Activated CD4-positive, alpha-beta T cell treated with anti-CD3 and anti-CD28 coated beads, Interleukin-2, amount 50 U/mL, for 24 hours (primary cell): ENCODE results near the gene ZNF136.
A peak's percentile ranks its signal among the peaks of the same experiment; 100 is the strongest.

ENCODE experiments used
- DNase-seq, 2 donors: peaks; one replicate each; pipeline ENCODE4 v3.0.0-alpha.2; 2020; ENCODE audit warnings: low read depth in 1 of 2, low spot score in 1 of 2

The ZNF136 gene

DNA sequence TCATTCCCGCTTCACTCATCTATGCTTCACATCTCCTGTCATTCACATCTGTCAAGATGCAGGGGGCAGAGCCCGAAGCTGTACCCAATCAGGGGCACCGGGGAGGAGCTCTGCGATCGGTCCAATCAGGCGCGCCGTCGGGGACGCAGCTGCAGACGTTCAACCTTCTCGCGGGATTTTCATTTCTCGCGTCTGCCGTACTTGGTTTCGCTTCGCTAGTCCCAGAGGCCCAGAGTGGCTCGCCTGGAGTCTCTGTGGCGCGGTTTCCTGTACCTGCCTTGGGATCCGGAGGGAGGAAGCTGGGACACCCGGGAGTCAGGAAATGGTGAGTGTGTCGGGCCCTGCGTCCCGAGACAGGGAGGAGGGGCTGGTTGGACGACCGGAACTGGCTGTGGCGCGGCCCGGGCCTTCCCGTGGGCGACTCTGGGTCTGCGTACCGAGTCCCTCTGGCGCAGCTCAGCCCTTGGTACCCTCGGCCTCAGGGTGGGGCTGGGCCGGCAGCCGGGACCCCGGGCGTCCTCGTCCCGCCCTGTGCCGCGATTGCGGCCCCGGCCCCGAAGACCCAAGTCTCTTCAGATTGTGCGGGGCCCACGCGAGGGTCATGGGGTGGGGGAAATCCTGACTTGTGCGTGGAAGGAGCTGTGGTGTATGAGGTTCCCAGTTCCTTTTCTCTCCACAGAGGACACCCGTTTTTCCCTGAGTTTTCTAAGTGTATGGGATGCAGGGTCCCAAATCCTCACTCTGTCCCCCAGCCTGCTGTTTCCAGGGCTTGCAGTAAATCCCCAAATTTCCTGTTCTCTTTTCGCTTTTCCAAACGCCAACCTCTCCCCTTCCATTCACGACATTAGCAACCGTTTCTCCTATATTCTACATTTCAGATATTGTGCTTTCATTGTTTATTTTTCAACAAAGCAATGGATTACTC is at the start of gene ZNF136:
TSS of gene ZNF136 (plus strand) at position 215 of the 925 bp plus-strand sequence. CDS start at position 323, 108 bp downstream.
- peak; percentile 74 to 90 for DNase-seq

- DNase-seq = no peak
Observed at GRCh38 chr19:12113121-12113520, 49.8 kb upstream of the ZNF136 start.

DNA sequence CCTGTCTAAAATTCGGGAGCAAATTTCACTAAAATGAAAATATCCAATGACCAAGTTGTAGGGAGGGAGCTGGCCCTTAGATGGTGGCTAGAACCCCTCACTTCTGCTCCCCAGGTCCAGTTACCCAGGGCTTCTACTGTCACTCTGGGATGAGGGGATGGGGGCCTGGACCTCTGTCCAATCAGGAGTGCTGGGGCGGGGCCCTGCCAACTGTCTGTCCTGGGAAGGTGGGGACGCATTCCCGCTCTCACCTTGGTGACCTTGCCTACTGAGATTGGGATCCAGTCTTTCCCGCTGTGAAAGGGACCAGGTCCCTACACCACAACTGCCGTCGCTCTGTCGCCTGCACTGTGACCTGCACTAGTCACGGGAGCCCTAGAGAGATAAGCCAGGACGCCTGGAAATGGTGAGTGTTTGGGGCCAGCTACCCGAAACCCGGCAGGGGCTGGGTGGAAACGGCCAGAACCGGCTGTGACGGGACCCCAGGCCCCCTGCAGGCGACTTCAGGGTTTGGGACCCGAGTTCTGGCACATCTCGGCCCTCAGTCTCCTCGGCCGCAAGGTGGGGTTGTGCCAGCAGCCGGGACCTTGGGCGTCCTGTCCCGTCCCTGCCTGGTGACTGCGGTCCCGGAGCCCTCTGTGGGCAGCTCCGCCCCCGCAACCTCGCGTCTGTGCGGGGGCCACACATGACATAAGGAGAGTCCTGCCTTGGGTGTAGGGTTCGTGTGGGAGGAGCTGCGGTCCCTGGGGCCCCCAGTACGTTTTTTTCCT is 45.5 kb upstream of the ZNF136 start:
- no peak for DNase-seq

- no peak for DNase-seq
Observed at GRCh38 chr19:12126707-12127106, 36.2 kb upstream of the ZNF136 start.

DNA sequence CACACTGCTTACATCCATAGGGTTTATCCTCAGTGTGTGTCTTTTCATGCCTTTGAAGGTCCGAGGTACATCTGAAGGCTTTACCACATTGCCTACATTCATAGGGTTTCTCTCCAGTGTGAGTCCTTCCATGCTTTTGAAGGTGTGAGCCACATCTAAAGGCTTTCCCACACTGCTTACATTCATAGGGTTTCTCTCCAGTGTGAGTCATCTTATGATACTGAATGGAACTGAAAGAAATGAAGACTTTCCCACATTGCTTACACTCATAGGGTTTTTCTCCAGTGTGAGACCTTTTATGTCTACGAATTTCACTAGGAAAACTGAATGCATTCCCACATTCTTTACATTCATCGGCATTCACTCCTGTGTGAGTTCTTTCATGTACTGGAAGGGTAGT is 29.8 kb upstream of the ZNF136 start:
- DNase-seq = no peak

DNA sequence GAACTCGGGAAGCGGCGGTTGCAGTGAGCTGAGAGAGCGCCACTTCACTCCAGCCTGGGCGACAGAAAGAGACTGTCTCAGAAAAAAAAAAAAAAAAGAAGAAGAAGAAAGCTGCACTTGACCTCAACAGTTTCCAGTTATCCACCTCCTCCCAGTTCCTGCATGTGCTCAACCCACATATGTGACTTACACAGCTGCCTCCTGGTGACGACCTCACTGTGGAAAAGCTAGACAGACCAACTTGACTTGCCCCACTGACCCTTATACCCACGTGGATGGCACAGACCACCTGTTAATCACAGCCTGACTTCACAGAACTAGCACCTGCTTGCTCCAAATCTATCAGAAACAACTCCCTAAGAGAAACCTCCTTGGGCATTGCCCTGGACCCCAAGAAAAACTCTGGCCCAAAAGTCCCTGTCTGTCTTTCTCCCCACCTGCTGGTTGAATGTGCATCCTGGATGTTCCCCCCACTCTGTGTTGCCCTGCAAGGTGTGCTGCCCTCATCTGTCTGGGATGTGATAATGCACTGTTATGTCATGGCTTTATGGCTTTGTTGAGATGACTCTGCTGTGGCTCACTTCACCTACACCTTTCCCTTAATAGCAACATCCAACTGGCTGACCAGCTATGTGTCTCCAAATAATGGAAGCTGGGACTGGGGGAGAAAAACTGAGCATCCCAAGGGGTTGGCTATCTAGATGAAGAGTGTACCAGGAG is 25.5 kb upstream of the ZNF136 start:
- peak in 1 of 2 donors; percentile 21 for DNase-seq

DNA sequence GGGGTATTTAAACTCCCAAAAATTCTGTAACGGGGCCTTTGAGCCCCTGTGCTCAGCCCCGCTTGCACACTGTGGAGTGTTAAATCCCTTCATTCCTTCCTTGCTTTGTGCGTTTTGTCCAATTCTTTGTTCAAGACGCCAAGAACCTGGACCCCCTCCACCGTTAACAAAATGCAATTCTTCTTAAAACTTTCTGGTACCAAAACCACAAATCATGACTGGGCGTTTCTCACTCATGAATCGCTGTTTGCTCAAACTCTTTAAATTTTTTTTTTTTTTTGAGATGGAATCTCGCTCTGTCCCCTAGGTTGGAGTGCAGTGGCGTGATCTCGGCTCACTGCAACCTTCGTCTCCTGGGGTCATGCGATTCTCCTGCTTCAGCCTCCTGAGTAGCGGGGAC is 23.6 kb upstream of the ZNF136 start:
- no peak for DNase-seq

DNA sequence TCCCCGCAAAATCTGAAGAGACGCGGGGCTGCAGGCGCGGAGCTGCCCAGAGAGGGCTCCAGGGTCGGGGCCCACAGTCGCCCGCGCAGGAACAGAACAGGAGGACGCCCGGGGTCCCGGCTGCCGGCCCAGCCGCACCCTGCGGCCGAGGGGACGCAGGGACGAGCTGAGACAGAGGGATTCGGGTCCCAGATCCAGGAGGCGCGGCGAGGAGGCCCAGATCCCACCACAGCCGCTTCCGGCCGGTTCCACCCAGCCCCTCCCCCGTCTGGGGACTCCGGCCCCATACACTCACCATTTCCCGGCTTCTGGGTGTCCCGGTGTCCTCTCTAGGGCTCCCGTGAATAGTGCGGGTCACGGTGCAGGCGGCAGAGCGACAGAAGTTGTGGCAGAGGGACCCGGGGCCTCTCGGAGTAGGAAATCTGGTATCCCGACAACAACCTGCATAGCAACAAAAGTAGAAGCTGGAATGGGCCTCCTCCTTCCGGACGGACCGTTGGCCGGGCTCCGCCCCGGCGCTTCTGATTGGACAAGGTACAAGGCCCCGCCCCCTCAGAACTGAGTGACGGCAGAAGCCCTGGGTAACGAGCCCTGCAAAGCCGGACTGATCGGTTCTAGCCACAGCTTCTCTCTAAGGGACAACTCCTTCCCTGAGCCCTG is 22.9 kb upstream of the ZNF136 start, which contains the start of gene ZNF20:
TSS of gene ZNF20 (minus strand) at position 466 of the 660 bp plus-strand sequence. CDS start at position 298, 168 bp downstream.
- DNase-seq = peak; percentile 70 to 87

- peak; percentile 81 to 82 for DNase-seq
Observed at GRCh38 chr19:12140545-12141404, 22.1 kb upstream of the ZNF136 start.

GRCh38 chr19:12141405-12141736 is 21.5 kb upstream of the ZNF136 start:
- no peak for DNase-seq

GRCh38 chr19:12145348-12145747 is 17.5 kb upstream of the ZNF136 start:
- DNase-seq = no peak

- no peak for DNase-seq
Observed at GRCh38 chr19:12155324-12155860, 7.5 kb upstream of the ZNF136 start.

DNA sequence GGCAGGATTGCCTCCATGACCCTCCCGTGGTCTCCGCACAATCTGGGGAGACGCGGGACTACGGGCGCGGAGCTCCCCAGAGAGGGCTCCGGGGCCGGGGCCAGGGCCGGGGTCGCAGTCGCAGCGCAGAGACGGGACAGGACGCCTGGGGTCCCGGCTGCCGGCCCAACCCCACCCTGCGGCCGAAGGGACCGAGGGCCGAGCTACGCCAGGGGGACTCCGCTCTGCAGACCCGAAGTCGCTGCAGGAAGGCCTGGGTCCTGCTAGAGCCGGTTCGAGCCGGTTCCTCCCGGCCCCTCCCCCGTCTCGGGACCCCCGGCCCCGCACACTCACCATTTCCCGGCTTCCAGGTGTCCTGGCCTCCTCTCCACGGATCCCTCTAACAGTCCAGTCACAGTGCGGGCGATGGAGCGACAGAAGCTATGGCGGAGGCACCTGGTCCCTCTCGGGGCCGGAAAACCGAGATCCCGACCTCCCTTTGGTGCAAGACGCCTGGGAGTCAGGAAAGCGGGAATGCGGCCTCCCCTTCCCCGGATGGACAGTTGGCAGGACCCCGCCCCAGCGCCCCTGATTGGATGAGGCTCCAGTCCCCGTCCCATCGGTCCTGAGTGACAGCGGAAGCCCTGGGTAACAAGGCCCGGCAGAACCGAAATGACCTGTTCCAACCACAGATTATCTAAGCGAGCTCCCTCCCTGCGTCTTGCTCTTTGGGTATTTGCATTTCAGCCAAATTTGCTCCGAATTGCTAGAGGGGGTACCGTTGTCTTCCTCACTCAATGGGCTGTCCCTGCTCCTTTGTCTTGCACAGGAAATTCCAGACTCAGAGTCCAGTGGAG is 6.5 kb upstream of the ZNF136 start, which contains the start of gene ZNF625:
TSS of gene ZNF625 (minus strand) at position 512 of the 836 bp plus-strand sequence. CDS start at position 336, 176 bp downstream.
- peak in 1 of 2 donors; percentile 21 for DNase-seq

- DNase-seq = no peak
Observed at GRCh38 chr19:12159773-12160414, 3.0 kb upstream of the ZNF136 start.

DNA sequence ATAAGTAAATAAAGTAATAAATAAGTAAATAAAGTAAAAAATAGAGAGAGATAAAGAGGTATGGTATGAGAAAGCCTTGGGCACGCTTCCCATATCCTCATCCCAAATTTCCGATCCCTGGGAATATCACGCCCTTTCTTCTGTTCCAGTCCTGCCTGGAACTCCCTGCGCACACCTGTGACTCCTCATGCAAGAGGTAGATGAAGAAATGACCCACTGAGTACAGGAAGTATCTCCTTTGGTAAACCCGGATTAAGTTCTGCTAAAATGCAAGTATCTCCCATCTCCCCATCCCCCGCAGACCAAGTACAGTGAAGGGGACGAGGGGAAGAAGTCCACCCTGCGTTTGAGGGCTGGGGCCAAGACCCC is 399 bp upstream of the ZNF136 start:
- no peak for DNase-seq

DNA sequence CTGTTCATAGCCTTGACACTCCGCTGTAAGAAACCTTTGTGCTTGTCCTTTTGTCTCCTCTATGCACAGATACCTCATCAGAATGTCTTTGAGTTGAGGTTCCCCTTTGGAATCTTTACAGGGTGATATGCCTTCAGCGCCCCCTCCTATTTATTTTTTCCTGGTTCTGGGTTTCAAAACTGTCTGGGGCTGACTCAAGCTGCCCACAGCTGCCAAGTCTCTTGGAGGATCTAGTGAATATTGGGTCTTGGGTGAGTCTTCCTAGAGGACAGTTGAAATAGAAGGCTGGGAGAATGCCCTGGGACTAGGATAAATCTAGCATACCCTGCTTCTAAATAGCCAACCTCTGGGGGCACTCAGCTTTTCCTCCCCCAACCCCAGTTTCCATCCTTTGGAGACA is 930 bp downstream of the ZNF136 start:
- no peak for DNase-seq

- DNase-seq = no peak
Observed at GRCh38 chr19:12166626-12167025, 3.7 kb downstream of the ZNF136 start.

DNA sequence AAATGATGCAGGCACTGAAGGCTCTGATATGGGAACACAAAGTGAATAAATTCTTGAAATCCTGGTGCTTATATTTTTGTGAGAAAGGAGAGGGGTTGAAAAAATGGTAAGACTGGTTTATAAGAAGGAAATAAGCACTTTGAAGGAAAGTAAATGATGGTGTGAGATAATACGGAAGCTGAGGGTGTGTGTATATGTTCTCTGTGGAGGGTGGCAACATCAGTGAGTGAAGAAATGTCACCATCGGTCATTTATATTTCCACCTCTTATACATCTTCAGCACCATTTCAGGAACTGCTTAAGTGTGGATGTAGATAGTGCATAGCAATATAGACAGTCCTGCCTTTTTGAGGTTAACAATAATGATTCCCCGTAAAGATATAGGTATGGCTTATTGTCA is 17.5 kb downstream of the ZNF136 start:
- DNase-seq = no peak
